IPS DF 4.7 (cell line): ENCODE data around the gene CHN2.
A peak's percentile ranks its signal among the peaks of the same experiment; 100 is the strongest.

ENCODE experiments used
- DNase-seq: peaks from one replicate; pipeline ENCODE4 v3.0.0-alpha.2; 2013; ENCODE audit warnings: low spot score; ENCODE audit errors: extremely low read depth

CHN2 gene

DNA sequence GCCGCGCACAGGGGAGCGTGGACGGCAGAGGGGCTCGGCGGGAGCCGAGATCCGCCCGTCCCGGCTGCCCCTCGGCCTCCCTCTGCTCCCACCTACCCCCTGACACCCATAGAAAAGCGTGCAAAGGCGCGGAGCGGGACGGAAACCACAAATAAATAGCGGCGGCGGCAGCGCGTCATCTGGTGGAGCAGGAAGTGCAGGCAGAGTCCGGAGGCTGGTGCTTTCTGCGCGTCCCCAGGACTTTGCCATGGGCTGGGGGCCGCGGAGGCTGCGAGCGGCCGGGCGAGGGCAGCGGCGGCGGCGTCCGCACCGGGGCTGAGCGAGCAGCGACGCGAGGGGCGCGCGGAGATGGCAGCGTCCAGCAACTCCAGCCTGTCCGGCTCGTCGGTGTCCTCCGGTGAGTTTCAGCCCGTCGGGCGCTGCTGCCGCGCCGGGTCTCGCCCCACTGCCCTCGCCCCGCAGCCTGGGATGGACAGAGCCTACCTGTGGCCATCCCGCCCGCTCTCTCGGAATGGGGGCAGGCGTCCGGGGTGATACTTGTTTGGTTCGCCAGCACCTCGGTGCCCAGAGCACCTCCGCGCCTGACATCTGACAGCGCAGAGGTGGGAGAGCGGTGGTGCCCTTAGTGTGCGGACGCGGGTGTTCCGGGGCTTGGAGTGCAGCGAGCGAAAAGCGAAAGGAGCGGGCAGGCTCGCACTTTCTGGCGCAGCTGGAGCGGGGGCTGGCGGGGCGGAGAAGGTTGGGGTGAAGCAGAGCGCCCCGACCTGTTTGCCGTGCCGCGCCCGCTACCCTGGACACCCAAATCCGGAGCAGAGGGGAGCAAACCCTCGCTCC, at the start of gene CHN2:
TSS of gene CHN2 (plus strand) at position 182 of the 834 bp plus-strand sequence.
- DNase-seq: no peak

DNA sequence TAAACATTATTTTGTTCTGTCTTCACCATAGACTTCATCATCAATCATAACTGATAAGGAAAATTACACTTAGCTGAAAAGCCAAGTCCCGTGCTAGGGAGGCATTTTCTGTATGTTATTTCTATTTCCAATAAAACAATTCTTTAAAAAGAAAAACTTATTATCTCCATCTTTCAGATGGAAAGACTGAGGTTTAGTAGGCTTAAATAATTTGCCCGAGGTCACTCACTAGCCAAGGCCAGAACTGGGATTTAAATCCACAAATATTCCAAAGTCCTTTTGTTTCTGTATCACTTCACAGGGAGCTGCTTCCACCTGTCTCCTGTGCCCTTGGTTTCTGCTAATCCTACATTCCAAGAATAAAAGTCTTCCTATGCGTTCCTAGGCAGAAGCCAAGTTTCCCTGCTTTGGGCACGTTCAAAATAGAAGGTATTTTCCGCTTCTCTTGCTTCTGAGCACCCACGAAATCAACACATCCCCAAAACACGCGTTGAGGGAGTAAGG, 49.0 kb upstream of the CHN2 start:
- DNase-seq: no peak

DNA sequence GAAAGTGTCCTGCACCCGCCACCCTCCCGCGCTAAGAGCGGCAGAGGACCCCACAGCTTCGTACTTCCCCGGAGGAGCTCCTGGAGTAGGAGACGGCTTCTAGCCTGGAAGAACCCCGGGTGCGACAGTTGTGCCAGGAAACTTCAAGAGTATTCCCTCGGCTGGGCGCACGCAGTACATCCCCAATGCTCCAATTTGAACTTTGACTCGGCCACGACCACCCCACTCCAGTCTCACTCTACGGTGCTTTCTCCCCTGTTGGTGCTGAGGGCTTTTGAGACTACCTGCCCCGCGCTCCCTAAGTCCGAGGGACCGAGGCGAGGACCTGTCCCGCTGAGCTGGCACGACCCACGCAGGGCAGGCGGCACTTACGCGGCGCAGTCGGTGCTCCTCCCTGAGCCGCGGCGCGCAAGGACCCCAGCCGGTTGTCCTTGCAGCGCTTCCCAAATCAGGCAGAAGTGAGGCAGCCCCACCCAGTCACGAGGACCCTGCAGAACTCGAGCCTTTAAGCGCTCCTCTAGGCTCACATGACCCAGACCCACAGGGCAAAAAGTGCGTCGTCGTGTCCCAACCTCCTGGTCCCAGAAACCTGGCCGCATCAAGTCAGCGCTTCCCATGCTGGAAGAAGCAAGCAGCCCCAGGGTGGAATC, 48.4 kb upstream of the CHN2 start, which contains the start of gene CPVL:
TSS of gene CPVL (minus strand) at position 481 of the 650 bp plus-strand sequence. CDS start 25,476 bp downstream, outside the sequence.
- peak; percentile 44 for DNase-seq

DNA sequence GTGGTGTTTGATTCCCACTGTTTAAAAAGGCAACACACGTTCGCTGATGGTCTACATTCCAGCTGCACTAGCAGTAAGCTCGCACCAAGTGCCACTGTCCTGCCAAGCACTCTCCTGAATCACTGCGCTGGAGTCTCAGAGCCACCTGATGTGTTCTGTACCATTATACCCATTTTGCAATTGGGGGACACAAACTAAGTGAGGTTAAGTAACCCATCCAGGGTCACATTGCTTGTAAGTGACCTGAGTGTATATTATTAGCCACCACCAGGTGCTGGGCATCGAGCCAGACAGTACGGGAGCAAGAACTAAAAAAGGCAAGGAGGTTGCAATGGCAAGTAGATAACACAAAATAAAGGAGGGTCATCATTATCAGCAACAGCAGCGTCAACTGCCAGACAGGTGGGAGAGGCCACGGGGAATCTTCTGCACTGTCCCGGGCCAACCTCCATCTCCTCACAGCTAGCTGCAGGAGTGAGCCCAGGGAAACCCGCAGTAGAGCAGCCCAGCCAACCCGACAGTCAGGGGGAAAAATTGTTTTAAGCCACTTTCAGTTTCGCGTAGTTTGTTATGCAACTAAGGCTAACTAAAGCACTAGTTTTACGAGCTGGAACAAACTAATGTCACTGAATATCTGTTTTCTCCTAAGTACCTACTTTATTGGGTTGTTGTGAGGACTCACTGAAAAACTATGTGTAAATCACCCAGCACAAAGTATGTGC, 47.5 kb upstream of the CHN2 start:
- DNase-seq: no peak

DNA sequence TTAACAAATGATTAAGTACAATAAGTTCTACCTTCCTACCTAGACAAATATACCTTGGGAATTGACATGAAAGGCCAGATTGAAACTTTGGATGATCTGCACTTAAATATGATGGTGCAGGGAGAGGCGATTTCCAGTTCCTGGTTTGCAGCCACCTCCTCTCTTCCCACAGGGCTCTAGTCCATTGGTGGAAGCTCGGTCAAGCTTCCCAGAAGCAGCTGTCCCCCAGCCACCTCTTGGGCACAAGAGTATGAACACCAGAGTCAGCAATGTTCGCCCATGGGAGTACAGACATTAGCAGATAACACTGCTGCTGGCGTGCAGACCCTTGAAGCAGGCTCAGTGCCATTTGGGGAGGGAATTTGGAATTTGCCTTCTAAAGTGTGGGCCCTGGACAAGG, 46.8 kb upstream of the CHN2 start:
- DNase-seq: no peak

DNA sequence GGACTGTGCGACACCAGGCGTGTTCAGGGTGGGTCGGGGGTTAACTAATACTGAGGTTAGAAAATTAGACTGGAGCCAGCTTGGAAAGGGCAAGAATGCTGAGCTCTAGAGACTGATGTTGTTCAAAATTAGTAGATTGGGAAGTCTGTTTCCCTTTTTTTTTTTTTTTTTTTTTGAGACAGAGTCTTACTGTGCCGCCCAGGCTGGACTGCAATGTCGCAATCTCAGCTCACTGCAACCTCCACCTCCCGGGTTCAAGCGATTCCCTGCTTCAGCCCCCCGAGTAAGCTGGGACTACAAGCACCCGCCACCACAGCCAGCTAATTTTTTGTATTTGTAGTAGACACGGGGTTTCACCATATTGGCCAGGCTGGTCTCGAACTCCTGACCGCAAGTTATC, 45.5 kb upstream of the CHN2 start:
- DNase-seq: no peak

DNA sequence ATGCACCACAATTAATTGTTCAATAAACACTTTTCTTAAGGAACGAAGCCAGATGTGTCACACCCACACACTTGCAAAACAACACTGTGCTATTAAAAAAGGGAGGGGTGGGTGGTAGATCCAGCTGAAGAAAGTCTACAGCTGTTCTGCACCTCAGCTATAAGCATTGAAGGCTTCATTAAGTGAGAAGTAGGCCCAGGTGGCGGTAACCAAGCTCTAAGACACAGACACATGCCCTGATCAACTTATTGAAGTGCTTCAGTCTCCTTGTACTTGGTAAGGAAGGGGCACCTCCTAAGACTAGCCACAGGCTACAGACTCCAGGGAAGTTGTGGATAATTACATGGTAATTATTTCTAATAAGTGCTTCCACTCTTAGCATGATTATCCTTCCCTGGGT, 43.7 kb upstream of the CHN2 start:
- no peak for DNase-seq

DNA sequence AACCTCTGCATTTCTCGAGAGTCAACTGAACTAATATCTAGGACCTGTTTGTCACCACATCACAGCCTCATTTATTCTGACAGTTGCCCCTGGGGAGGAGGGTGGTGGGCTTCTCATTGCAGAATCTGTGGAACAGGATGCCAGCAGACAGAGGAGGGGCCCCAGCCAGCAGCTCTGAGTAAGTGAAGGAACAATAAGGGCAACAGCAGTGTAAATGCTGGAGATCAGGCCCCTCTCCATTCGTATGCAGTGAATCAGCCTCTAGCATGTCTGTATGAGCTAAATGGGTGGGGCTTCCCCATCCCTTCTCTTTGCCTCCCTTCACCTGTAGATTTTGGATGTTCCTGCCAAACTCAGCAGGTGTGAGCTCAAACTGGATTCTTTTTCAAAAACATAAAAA, 40.5 kb upstream of the CHN2 start:
- no peak for DNase-seq

DNA sequence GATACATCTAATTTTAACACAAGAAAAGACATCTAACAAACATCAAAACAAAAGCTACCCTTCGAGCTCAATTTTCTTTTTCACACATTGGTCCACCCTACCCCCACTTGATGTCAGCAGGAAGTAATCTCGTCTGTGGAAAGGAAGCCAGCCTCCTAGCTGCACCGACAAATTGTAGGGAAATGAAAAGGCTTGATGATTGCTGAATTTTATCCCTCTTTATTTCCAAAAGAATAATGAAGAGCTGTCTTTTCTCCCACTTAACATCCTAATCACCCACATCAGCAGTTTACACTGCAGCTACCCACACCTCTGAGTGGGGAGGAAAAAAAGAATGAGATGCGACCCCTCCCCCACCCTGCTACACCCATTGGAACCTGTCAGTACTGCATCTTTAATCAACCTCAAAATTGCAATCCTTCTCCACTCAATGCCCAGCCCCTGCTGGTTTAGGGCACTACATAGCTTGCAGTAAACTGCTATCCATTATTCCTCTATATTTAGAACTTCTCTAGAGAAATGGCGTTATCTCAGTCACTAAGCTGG, 37.6 kb upstream of the CHN2 start:
- DNase-seq: no peak

DNA sequence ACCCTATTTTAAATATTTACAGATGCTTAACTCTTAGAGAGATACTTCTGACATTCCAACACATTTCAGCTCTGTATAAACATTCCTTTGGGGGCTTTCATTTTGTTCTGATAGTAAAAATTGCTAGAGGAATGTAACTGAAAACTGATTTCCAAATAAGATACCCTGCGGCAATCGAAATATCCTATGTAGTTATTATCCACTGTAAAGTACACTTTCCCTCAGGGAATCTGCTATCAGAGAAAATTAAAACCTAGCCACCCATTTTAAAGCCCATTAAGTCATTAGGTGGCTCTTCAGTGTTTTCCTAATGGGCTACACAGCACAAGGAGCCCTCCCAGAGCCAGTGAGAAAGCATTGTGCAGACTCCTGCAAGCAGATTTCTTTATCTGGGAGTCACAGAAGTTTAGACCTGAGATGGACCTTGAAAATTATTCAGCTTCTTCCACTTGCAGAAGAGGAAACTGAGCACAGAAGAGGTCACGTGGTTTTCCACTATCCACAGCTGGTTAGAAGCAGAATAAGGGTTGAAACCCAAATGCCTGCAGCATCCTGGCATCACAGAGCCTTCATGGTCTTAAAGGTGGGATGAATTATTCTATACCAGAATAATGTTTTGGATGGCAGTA, 35.7 kb upstream of the CHN2 start:
- DNase-seq: no peak

DNA sequence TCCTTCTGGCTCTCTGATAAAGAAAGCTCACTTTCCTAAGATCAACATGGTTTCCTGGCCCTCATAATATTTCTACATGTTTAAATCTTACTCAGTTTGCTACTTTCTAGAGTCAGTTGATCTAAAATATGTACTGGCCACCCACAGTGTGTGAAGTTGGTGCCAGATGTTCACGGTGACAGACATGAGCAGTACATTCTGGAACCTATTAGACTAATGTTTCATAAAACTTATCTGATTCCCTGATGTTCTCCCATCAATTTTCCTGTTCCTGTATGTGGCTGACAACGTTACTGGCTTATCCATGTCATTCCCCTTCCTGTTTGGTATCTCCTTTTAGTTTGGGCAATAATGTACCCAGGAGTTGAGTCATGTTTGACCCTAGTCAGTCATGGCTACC, 34.5 kb upstream of the CHN2 start:
- no peak for DNase-seq

DNA sequence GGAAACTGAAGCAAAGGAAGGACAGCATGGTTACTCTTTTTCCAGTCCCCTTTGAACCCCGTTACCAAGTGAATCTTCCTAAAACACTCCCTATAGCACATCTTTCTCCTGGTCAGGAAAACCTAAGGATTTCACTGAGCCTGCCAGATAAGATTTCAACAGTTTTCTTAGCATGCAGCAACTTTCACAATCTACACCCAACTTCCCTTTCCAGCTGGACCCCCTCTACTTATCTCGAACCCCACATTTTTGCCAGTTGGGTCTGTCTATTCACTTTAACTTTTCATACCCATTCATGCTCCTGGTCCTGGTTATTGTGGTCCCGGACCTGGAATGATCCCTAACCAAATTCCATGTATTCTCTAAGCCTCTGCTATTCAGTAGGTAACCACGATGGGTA, 33.3 kb upstream of the CHN2 start:
- DNase-seq: no peak

DNA sequence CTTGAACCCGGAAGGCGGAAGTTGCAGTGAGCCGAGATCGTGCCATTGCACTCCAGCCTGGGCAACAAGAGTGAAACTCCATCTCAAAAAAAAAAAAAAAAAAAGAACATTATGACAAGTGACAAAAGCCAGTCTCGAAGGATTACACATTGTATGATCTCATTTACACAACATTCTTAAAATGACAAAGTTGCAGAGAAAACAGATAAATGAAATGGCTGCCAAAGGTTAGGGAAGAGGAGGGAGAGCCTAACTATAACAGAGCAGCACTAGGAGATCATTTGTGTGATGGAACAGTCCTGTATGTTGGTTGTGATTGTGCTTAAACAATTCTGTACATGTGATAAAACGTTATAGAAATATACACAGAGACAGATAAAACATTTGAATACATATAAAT, 32.0 kb upstream of the CHN2 start:
- DNase-seq: no peak

DNA sequence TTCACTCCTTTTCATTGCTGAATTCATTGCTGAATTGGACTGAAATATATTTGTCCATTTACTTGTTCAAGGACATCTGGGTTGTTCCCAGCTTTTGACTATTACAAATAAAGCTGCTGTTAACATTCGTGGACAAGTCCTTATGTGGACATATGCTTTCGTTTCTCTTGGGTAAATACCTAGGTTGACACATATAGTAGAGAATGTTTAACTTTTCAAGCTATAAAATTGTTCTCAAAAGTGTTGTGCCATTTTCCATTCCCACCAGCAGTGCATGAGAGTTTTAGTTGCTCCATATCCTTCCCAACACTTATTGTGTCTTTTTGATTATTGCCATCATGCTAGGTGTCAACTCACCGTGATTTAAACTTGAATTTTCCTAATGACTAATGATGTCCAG, 30.7 kb upstream of the CHN2 start:
- DNase-seq: no peak

DNA sequence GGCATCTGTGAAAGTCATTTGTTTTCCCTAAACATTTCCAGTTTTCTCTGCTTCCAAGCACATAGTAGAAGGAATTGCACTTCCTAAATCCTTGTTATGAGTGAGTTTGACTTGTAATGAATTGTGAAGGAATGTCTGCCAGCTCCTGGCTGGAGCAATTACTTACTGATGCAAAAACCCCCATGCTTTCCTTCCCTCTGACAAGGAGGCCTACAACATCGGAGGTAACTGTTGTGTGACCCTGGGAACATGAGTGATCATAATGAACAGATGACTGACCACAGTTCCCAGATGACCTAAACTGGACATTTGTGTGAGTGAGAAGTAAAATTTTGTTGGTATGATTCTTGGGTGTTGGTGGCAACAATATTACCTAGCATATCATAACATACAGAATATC, 26.9 kb upstream of the CHN2 start:
- DNase-seq: no peak

DNA sequence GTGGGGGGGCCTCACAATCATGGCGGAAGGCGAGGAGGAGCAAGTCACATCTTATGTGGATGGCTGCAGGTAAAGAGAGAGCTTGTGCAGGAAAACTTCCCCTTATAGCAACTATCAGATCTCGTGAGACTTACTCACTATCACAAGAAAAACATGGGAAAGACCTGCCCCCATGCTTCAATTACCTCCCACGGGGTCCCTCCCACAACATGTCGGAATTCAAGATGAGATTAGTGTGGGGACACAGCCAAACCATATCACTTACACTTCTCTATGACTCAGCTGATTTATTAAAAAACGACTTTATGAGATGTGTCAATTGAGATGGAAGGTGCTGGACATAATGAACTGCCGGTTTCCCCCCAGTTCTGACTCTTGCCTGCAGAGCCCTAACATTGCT, 23.8 kb upstream of the CHN2 start:
- DNase-seq: no peak

DNA sequence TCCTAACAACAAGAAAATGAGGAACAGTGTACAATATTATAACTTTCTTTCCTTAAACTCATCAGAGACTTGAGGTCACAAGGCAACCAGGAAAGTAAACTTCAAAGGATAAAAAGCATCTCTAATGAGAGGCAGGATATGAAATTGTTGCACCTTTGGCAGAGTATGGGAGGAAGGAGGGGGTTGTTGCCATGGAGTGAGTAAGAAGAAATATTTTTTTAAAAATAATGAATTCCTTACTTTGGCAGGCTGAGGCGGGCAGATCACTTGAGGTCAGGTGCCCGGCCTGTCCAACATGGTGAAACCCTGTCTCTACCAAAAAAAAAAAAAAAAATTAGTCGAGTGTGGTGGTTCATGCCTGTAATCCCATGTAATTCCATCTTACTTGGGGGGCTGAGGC, 21.1 kb upstream of the CHN2 start:
- no peak for DNase-seq

DNA sequence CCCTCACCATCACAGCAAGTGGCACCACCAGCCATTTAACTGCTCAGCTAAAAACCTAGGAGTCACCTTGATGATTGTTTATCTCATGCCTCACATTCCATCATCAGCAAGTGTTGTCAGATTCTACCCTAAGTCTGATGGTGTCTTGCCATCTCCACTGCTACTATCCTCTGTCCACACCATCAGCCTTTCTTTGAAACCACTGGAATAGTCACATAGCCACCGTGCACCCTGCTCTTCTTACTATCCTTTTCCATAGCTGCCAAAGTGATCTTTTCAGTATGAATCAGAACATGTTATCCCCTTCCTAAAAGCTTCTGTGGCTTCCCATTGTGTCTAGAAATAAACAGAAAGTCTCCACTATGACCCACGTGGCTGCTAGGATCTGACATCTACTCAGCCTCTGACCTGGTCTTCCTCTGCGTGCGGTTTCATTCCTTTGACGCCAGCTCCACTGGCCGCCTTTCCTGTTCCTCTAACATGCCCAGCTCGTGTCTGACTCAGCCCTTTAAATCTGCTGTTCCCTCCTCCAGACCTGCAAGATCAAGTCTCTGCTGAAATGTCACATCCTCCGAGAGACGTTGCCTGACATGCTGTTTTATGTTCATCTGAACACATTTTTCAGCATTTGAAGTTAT, 16.5 kb upstream of the CHN2 start:
- DNase-seq: no peak

DNA sequence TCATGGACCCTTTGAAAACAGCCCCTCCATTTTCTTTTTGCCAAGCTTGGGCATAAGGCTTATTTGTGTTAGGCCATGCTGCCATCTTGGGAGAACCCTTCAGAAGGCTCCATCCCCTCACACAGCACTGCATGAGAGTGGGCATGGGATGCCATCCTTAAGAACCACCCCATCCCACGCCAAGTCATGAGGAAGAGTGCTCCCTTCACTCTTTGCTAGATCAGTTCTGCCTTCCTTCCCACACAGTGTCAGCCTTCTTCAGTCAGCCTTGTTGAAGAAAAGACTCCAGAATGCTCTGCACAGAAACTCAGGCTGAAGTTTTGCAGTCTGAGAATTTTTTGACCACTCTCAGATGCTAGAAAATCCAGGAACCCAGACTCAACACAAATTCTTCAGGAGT, 15.5 kb upstream of the CHN2 start:
- DNase-seq: no peak

DNA sequence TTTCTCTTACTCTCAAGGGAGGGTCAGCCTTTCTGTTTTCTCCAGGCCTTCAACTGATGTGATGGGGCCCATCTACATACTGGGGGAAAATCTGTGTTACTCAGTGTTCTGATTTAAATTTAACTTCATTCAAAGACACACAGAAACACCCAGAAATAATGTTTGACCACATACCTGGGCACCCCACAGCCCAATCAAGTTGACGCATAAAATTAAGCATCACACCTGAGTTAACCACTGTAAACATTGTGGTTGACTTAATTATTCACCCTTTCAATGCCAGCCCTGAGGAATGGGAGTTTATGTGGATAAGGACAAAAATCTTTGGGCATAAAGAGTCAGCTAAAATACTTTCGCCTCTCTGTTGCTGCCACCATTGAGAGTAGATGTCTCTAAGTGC, 10.0 kb upstream of the CHN2 start:
- DNase-seq: no peak

DNA sequence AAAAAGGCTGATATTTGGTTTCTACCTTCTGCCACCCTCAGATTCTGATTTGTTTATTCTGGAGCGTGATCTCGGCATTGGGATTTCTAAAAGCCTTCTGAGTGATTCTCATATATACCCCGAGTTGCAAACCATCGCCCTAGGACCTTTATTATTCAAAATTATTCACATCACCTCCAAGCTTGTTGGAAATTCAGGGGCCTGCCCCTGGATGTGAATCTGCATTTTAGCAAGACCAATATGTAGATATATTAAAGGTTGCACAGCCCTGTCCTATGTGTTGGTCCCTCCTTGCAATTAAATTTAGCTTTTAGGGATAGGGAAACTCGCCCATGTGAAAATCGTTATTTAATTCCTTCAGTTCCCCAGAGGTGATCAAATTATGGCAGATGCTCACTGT, 9.0 kb upstream of the CHN2 start:
- DNase-seq: no peak
